Colonic mucosa (tissue), 4 donors: Measurements from ENCODE around the gene ZNF710. TPM values are rescaled to one million over a fixed set of nuclear protein-coding genes. Genes with fewer than 3 reads are reported as not detected.

ENCODE experiments used
- DNase-seq: peaks from one replicate; pipeline ENCODE4 v3.0.0-alpha.2; 2020
- H3K27ac ChIP-seq: fragments of 200-600 bp; one replicate; pipeline ENCODE4 v1.8.0; 2021
- H3K27me3 ChIP-seq: fragments of 200-600 bp; one replicate; pipeline ENCODE4 v1.8.0; 2021
- H3K36me3 ChIP-seq: fragments of 200-600 bp; one replicate; pipeline ENCODE4 v1.8.0; 2021
- H3K4me1 ChIP-seq: fragments of 200-600 bp; one replicate; pipeline ENCODE4 v1.8.0; 2021; ENCODE audit warnings: mild to moderate bottlenecking
- H3K4me3 ChIP-seq: fragments of 200-600 bp; one replicate; pipeline ENCODE4 v1.8.0; 2021
- H3K9ac ChIP-seq, 2 donors: one replicate each; pipeline ENCODE4 v1.7.0; 2013; ENCODE audit warnings: control low read depth in 2 of 2, low read depth in 2 of 2, low read length in 2 of 2
- H3K9me3 ChIP-seq: fragments of 200-600 bp; one replicate; pipeline ENCODE4 v1.8.0; 2021
- intact Hi-C: fragments of 100-400 bp; cut with DNase I; formaldehyde crosslinking; loops from one replicate; pipeline ENCODE4 v1.14.1; 2022
- total RNA-seq, 2 donors: library from RNA; stranded (reverse); fragmentation: NEBNext Ultra II Directional in 1 of 2; extraction: Animal tissue kit (Norgen Biotek cat#: 25700) in 1 of 2; gene quantifications; one replicate each; pipeline ENCODE4 v1.2.1, GENCODE V29; 2021
- TF ChIP-seq, protein P1 (sequence below): fragments of 200-600 bp; IDR thresholded peaks from one replicate; pipeline ENCODE4 v1.8.0; 2022; ENCODE audit warnings: antibody characterized with exemption, mild to moderate bottlenecking
- donor health status: healthy.
- donor health status: DM: no; HTN: no; CAD: no.
- donor health status: DM: no; HTN: no; CAD: no.

ZNF710 gene
- total RNA-seq, 2 donors from 2014 or later: 35.0 to 43.7 TPM

GRCh38 chr15:89984001-89984400 is 17.1 kb upstream of the ZNF710 start:
- DNase-seq: no peak
- Histone ChIP-seq H3K4me3 (no peak overlapping the region), H3K27me3 (no peaks in the 10 kb centered on the region), H3K9me3 (no peaks in the 10 kb centered on the region), H3K36me3 (no peaks in the 10 kb centered on the region), H3K9ac (no peak overlapping the region), H3K4me1 (no peaks in the 10 kb centered on the region), H3K27ac (no peak overlapping the region)
- intact Hi-C loops: no loop called here
- TF ChIP-seq, protein P1, sequence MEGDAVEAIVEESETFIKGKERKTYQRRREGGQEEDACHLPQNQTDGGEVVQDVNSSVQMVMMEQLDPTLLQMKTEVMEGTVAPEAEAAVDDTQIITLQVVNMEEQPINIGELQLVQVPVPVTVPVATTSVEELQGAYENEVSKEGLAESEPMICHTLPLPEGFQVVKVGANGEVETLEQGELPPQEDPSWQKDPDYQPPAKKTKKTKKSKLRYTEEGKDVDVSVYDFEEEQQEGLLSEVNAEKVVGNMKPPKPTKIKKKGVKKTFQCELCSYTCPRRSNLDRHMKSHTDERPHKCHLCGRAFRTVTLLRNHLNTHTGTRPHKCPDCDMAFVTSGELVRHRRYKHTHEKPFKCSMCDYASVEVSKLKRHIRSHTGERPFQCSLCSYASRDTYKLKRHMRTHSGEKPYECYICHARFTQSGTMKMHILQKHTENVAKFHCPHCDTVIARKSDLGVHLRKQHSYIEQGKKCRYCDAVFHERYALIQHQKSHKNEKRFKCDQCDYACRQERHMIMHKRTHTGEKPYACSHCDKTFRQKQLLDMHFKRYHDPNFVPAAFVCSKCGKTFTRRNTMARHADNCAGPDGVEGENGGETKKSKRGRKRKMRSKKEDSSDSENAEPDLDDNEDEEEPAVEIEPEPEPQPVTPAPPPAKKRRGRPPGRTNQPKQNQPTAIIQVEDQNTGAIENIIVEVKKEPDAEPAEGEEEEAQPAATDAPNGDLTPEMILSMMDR: no peak

DNA sequence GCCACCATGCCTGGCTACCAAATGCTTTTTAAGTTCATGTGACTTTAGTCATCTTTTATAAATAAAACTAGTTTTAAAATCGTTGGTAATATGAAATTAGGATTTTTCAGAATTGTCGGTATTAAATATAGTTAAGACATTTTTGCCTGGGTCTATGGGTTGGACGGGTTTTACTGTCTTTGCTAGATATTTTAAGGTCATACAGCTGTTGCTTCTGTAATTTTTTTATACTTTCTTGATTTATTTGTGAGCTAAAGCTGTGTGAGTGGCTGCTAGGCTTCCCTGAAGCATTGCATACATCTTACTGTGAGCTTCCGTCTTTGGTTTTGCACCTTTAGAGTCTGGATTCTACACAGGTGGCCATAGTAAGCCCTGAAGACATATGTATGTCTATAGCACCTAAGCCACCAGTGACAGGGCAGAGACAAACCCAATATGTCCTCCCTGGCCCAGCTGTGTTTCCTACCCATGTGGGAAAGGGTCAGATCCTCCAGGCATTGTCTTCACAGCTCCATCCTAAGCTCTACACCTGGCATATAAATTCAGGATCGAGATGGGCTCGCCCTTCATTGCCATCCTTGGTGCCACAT is 16.6 kb upstream of the ZNF710 start:
- TF ChIP-seq, protein P1: no peak
- H3K9ac ChIP-seq: no peak overlapping the region
- H3K36me3 ChIP-seq: no peaks in the 10 kb centered on the region
- no peaks in the 10 kb centered on the region for H3K4me1 ChIP-seq
- intact Hi-C loops: no loop called here
- no peak overlapping the region for H3K4me3 ChIP-seq
- no peak overlapping the region for H3K27ac ChIP-seq
- no peak for DNase-seq
- no peaks in the 10 kb centered on the region for H3K27me3 ChIP-seq
- no peaks in the 10 kb centered on the region for H3K9me3 ChIP-seq

- no peaks in the 10 kb centered on the region for H3K36me3 ChIP-seq
- no peaks in the 10 kb centered on the region for H3K27me3 ChIP-seq
- TF ChIP-seq, protein P1: no peak
- no peak overlapping the region for H3K27ac ChIP-seq
- H3K4me1 ChIP-seq: no peaks in the 10 kb centered on the region
- no peaks in the 10 kb centered on the region for H3K9me3 ChIP-seq
- no peak for DNase-seq
- no peak overlapping the region for H3K9ac ChIP-seq
- intact Hi-C loops: no loop called here
- H3K4me3 ChIP-seq: no peak overlapping the region
These were observed 16.0 kb upstream of the ZNF710 start for GRCh38 chr15:89985111-89985510.

GRCh38 chr15:89991312-89991711 is 9.8 kb upstream of the ZNF710 start:
- no peaks in the 10 kb centered on the region for H3K36me3 ChIP-seq
- no peaks in the 10 kb centered on the region for H3K9me3 ChIP-seq
- H3K27ac ChIP-seq: no peak overlapping the region
- TF ChIP-seq, protein P1: no peak
- no peaks in the 10 kb centered on the region for H3K27me3 ChIP-seq
- intact Hi-C loops: no loop called here
- H3K4me3 ChIP-seq: no peak overlapping the region
- H3K4me1 ChIP-seq: no peaks in the 10 kb centered on the region
- H3K9ac ChIP-seq: no peak overlapping the region
- no peak for DNase-seq

DNA sequence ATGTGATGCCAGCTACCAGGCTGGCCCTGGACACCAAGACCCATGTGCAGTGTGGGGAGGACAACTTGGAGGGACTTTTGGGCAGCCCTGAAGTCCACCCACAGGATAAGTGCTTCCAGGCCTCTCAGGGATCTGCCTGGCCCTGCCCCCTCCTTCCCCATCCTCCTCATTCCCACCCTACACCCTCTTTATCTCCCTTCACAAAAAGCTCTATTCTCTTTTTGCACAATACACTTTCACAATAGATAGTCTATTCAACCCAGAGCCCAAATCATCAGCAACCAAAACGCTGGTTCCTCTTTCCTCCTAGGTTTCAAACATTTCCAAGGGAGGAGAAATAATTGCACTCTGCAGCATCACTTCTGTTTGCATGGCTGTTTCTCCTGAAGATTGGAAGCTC is 7.8 kb upstream of the ZNF710 start:
- no peak overlapping the region for H3K9ac ChIP-seq

More for the DNA sequence above, 7.8 kb upstream of the ZNF710 start:
- intact Hi-C loops: no loop called here
- Histone ChIP-seq H3K36me3 (no peaks in the 10 kb centered on the region), H3K27me3 (no peaks in the 10 kb centered on the region), H3K4me3 (no peak overlapping the region), H3K27ac (no peak overlapping the region), H3K9me3 (no peaks in the 10 kb centered on the region), H3K4me1 (no peaks in the 10 kb centered on the region)
- DNase-seq: no peak
- TF ChIP-seq, protein P1: no peak
